ENCODE measurements around the gene TMEM154.

DNA sequence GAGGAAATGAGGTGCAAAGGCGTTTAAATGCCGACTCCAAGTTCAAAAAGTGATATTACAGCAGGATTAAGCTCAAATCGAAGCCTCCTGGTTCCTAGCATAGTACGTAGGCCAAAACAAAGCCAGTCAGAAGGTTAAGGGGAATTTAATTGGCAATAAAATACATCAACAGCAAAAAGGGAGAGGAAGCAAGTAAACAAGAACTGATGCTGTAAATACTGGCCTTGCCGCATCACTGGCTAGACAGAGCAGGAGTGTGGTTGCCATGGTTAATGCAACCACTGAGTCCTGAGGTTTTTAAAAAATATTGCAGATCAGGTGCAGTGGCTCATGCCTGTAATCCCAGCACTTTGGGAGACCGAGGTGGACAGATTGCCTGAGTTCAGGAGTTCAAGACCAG, 80.7 kb downstream of the TMEM154 start:
- TF ChIP-seq, protein P1, sequence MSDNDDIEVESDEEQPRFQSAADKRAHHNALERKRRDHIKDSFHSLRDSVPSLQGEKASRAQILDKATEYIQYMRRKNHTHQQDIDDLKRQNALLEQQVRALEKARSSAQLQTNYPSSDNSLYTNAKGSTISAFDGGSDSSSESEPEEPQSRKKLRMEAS (IDR thresholded peaks at IDR 0.05; ENCODE audit: low read depth, low read length) = no peak
- TF ChIP-seq, protein P2, sequence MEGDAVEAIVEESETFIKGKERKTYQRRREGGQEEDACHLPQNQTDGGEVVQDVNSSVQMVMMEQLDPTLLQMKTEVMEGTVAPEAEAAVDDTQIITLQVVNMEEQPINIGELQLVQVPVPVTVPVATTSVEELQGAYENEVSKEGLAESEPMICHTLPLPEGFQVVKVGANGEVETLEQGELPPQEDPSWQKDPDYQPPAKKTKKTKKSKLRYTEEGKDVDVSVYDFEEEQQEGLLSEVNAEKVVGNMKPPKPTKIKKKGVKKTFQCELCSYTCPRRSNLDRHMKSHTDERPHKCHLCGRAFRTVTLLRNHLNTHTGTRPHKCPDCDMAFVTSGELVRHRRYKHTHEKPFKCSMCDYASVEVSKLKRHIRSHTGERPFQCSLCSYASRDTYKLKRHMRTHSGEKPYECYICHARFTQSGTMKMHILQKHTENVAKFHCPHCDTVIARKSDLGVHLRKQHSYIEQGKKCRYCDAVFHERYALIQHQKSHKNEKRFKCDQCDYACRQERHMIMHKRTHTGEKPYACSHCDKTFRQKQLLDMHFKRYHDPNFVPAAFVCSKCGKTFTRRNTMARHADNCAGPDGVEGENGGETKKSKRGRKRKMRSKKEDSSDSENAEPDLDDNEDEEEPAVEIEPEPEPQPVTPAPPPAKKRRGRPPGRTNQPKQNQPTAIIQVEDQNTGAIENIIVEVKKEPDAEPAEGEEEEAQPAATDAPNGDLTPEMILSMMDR (IDR thresholded peaks at IDR 0.05; ENCODE audit: low read depth, low read length) = no peak
- no peak for TF ChIP-seq POLR2A (IDR thresholded peaks at IDR 0.05; ENCODE audit: extremely low read depth, insufficient read length)
